Activated CD8-positive, alpha-beta memory T cell treated with anti-CD3 and anti-CD28 coated beads, Interleukin-2, amount 10 ng/mL, durations not matched to agents 7 days and 5 days (primary cell): ENCODE data around the gene TAS1R2. TPM values are rescaled to one million over a fixed set of nuclear protein-coding genes. Genes with fewer than 3 reads are reported as not detected.

Experiments
- ATAC-seq: fragments of 150-1000 bp; cut with Tn5 transposase; one replicate; pipeline ENCODE4 v1.10.0; 2021; ENCODE audit warnings: moderate library complexity
- CTCF ChIA-PET: fragments of 350-600 bp; sonication (Branson Sonifier 250); formaldehyde crosslinking; loops from one replicate; lab custom pipeline; 2021; ENCODE audit warnings: antibody characterized with exemption; lab: Charles Lee
- DNase-seq: peaks from one replicate; pipeline ENCODE4 v3.0.0-alpha.2; 2020
- H3K27ac Mint-ChIP-seq: one replicate; pipeline ENCODE4 v1.8.0; 2021; ENCODE audit warnings: mild to moderate bottlenecking, mixed read lengths
- H3K27me3 Mint-ChIP-seq: one replicate; pipeline ENCODE4 v1.8.0; 2021; ENCODE audit warnings: mixed read lengths
- H3K36me3 Mint-ChIP-seq: one replicate; pipeline ENCODE4 v1.8.0; 2021; ENCODE audit warnings: mild to moderate bottlenecking, mixed read lengths
- H3K4me1 Mint-ChIP-seq: one replicate; pipeline ENCODE4 v1.8.0; 2021; ENCODE audit warnings: mixed read lengths
- H3K4me3 Mint-ChIP-seq: one replicate; pipeline ENCODE4 v1.8.0; 2021; ENCODE audit warnings: mild to moderate bottlenecking, moderate library complexity, mixed read lengths
- H3K9me3 Mint-ChIP-seq: one replicate; pipeline ENCODE4 v1.8.0; 2022; ENCODE audit warnings: low read depth, mixed read lengths
- microRNA-seq: library from miRNA; unstranded; fragments of <30 nt; microRNA quantifications from one replicate; pipeline ENCODE4 v1.2.0, GENCODE V29; 2022
- total RNA-seq, 2 experiments: library from RNA; stranded (reverse); gene quantifications; one replicate each; pipeline ENCODE4 v1.2.3, GENCODE V29; 2021

TAS1R2 gene
- total RNA-seq, 2 experiments from 2014 or later = not detected

GRCh38 chr1:18793164-18793563 lies 66.3 kb downstream of the TAS1R2 start:
- CTCF ChIA-PET = no interaction called here
- ATAC-seq (no peak), DNase-seq (no peak)
- Mint-ChIP-seq H3K9me3 (no peaks in the 10 kb centered on the region), H3K27me3 (peaks cover 23% of the 10 kb centered on the region), H3K36me3 (no peaks in the 10 kb centered on the region), H3K27ac (no peak overlapping the region), H3K4me3 (no peak overlapping the region), H3K4me1 (no peaks in the 10 kb centered on the region)

GRCh38 chr1:18792747-18793146 lies 66.7 kb downstream of the TAS1R2 start:
- peaks cover 23% of the 10 kb centered on the region for H3K27me3 Mint-ChIP-seq
- DNase-seq (no peak), ATAC-seq (no peak)
- H3K27ac Mint-ChIP-seq = no peak overlapping the region
- no peaks in the 10 kb centered on the region for H3K36me3 Mint-ChIP-seq
- H3K4me1 Mint-ChIP-seq = no peaks in the 10 kb centered on the region
- no peaks in the 10 kb centered on the region for H3K9me3 Mint-ChIP-seq
- CTCF ChIA-PET = no interaction called here
- no peak overlapping the region for H3K4me3 Mint-ChIP-seq

Small RNAs within 50 kb of the gene (microRNA-seq; reads per million reads assigned to microRNA genes)
- not detected for gene MIR1290
- gene MIR4695 = not detected

Other genes starting within 250 kb of the TAS1R2 start
- gene PAX7, start 228.8 kb downstream of the TAS1R2 start, total RNA-seq = not detected
- gene ALDH4A1, start 42.9 kb upstream of the TAS1R2 start, total RNA-seq = 1 to 10 TPM; 4.5 to 5.8 TPM
- 10 to 100 TPM; 12.5 to 13.7 TPM for gene IFFO2, start 97.0 kb upstream of the TAS1R2 start, total RNA-seq